ENCODE measurements around the gene TLR6. TPM values are rescaled to one million over a fixed set of nuclear protein-coding genes. Genes with fewer than 3 reads are reported as not detected.

Gene TLR6
- polyA plus RNA-seq, 3 donors: 0.53 to 1.00 (median 0.57) TPM

- no peak for DNase-seq (ENCODE audit: extremely low read depth in 1 of 11, low read depth in 9 of 11, low spot score in 4 of 11)
Measured at GRCh38 chr4:38775326-38775725, 81.3 kb downstream of the TLR6 start.

- no peak for DNase-seq (ENCODE audit: extremely low read depth in 1 of 11, low read depth in 9 of 11, low spot score in 4 of 11)
Measured at GRCh38 chr4:38774181-38774955, 82.2 kb downstream of the TLR6 start.

Other genes with a start within 250 kb of the TLR6 start
- gene KLF3, start 192.6 kb downstream of the TLR6 start, polyA plus RNA-seq (ENCODE audit: insufficient read length in 3 of 3): 10 to 100 TPM; 55.6 to 67.6 (median 61.0) TPM
- under 1 TPM; 0.45 to 0.76 (median 0.57) TPM for gene TLR10, start 73.8 kb downstream of the TLR6 start, polyA plus RNA-seq (ENCODE audit: insufficient read length in 3 of 3)
- gene TLR1, start 52.0 kb downstream of the TLR6 start, polyA plus RNA-seq (ENCODE audit: insufficient read length in 3 of 3): 1 to 10 TPM; 3.6 to 5.3 (median 4.8) TPM
- 10 to 100 TPM; 33.8 to 35.9 (median 33.8) TPM for gene FAM114A1, start 11.0 kb upstream of the TLR6 start, polyA plus RNA-seq (ENCODE audit: insufficient read length in 3 of 3)
- 1 to 10 TPM; 3.0 to 4.3 (median 3.2) TPM for gene TMEM156, start 175.6 kb upstream of the TLR6 start, polyA plus RNA-seq (ENCODE audit: insufficient read length in 3 of 3)
- 10 to 100 TPM; 38.4 to 42.9 (median 39.3) TPM for gene KLHL5, start 205.4 kb upstream of the TLR6 start, polyA plus RNA-seq (ENCODE audit: insufficient read length in 3 of 3)